ENCODE measurements around the gene SGMS2. TPM values are rescaled to one million over a fixed set of nuclear protein-coding genes. Genes with fewer than 3 reads are reported as not detected.

Gene SGMS2
- total and polyA plus RNA-seq, 2 donors (not counting 1 experiment from before 2014, with no cell fraction given) = 0.12 TPM; not detected in 1

- Histone ChIP-seq H4K20me1 (ENCODE audit: control insufficient read depth, insufficient read depth, low read length, poor library complexity, severe bottlenecking) (no peaks in the 10 kb centered on the region), H3K4me2 (replicated peaks; ENCODE audit: low read depth, low read length, poor library complexity, severe bottlenecking) (no peak overlapping the region), H3K4me1 (ENCODE audit: control insufficient read depth in 2 of 2, insufficient read depth in 2 of 2, low read length in 2 of 2) (no peaks in the 10 kb centered on the region), H3K36me3 (replicated peaks in 1 of 2; ENCODE audit: control extremely low read depth in 1 of 2, control insufficient read depth in 1 of 2, extremely low read depth in 1 of 2, insufficient read depth in 2 of 2, low read length in 1 of 2) (no peaks in the 10 kb centered on the region), H2AFZ (ENCODE audit: insufficient read depth, low read depth, low read length, poor library complexity, severe bottlenecking) (no peak overlapping the region), H3K9me3 (ENCODE audit: control extremely low read depth in 1 of 3, control insufficient read depth in 2 of 3, insufficient read depth in 1 of 3, low read length in 2 of 3) (no peaks in the 10 kb centered on the region), H3K9ac (ENCODE audit: low read length) (no peak overlapping the region), H3K27ac (ENCODE audit: low read length in 2 of 2) (no peak overlapping the region), H3K79me2 (ENCODE audit: control insufficient read depth, insufficient read depth, low read length) (no peaks in the 10 kb centered on the region), H3K27me3 (replicated peaks in 1 of 4; ENCODE audit: control extremely low read depth in 1 of 4, control insufficient read depth in 3 of 4, insufficient read depth in 4 of 4, low read length in 3 of 4) (no peaks in the 10 kb centered on the region), H3K4me3 (ENCODE audit: control extremely low read depth in 1 of 5, extremely low read depth in 1 of 5, insufficient read depth in 1 of 5, low read depth in 2 of 5, low read length in 4 of 5) (no peak overlapping the region)
- ChIA-PET POLR2A (no interaction called here), CTCF (no interaction called here)
- no peak overlapping the region for H3K4me3 Mint-ChIP-seq
- peaks cover 31% of the 10 kb centered on the region for H3K27me3 Mint-ChIP-seq
- TF ChIP-seq CTCF (IDR thresholded peaks at IDR 0.05) = no peak
- no peak for TF ChIP-seq EZH2 (IDR thresholded peaks at IDR 0.05; ENCODE audit: borderline replicate concordance, insufficient read depth, low read depth, low read length, poor library complexity, severe bottlenecking)
- intact Hi-C loops (cut with micrococcal nuclease) = no loop called here
- ATAC-seq (ENCODE audit: low read depth) (no peak), DNase-seq (no peak)
- no peaks in the 10 kb centered on the region for H3K4me1 Mint-ChIP-seq
- no peaks in the 10 kb centered on the region for H3K9me3 Mint-ChIP-seq (ENCODE audit: insufficient read depth)
- no peak overlapping the region for H3K27ac Mint-ChIP-seq
These were observed 73.1 kb downstream of the SGMS2 start for GRCh38 chr4:107897823-107898222.

GRCh38 chr4:107900067-107900466 is 75.3 kb downstream of the SGMS2 start:
- DNase-seq = no peak
- no peaks in the 10 kb centered on the region for H3K27me3 ChIP-seq (replicated peaks in 1 of 4; ENCODE audit: control extremely low read depth in 1 of 4, control insufficient read depth in 3 of 4, insufficient read depth in 4 of 4, low read length in 3 of 4)
- no peak for ATAC-seq (ENCODE audit: low read depth)
- Mint-ChIP-seq H3K4me1 (no peaks in the 10 kb centered on the region), H3K4me3 (no peak overlapping the region), H3K9me3 (ENCODE audit: insufficient read depth) (no peaks in the 10 kb centered on the region), H3K27me3 (peaks cover 35% of the 10 kb centered on the region), H3K27ac (no peak overlapping the region)
- no peak overlapping the region for H3K27ac ChIP-seq (ENCODE audit: low read length in 2 of 2)
- CTCF ChIA-PET = no interaction called here
- POLR2A ChIA-PET = no interaction called here
- no peaks in the 10 kb centered on the region for H3K9me3 ChIP-seq (ENCODE audit: control extremely low read depth in 1 of 3, control insufficient read depth in 2 of 3, insufficient read depth in 1 of 3, low read length in 2 of 3)
- H3K79me2 ChIP-seq (ENCODE audit: control insufficient read depth, insufficient read depth, low read length) = no peaks in the 10 kb centered on the region
- H2AFZ ChIP-seq (ENCODE audit: insufficient read depth, low read depth, low read length, poor library complexity, severe bottlenecking) = no peak overlapping the region
- TF ChIP-seq EZH2 (IDR thresholded peaks at IDR 0.05; ENCODE audit: borderline replicate concordance, insufficient read depth, low read depth, low read length, poor library complexity, severe bottlenecking) (no peak), CTCF (IDR thresholded peaks at IDR 0.05) (no peak)
- 82% methylated on average over 4 of the region's 4 CpGs for WGBS (ENCODE audit: insufficient coverage)
- H3K4me2 ChIP-seq (replicated peaks; ENCODE audit: low read depth, low read length, poor library complexity, severe bottlenecking) = no peak overlapping the region
- no peaks in the 10 kb centered on the region for H3K36me3 ChIP-seq (replicated peaks in 1 of 2; ENCODE audit: control extremely low read depth in 1 of 2, control insufficient read depth in 1 of 2, extremely low read depth in 1 of 2, insufficient read depth in 2 of 2, low read length in 1 of 2)
- H3K9ac ChIP-seq (ENCODE audit: low read length) = no peak overlapping the region
- no peak overlapping the region for H3K4me3 ChIP-seq (ENCODE audit: control extremely low read depth in 1 of 5, extremely low read depth in 1 of 5, insufficient read depth in 1 of 5, low read depth in 2 of 5, low read length in 4 of 5)
- no peaks in the 10 kb centered on the region for H3K4me1 ChIP-seq (ENCODE audit: control insufficient read depth in 2 of 2, insufficient read depth in 2 of 2, low read length in 2 of 2)
- no peaks in the 10 kb centered on the region for H4K20me1 ChIP-seq (ENCODE audit: control insufficient read depth, insufficient read depth, low read length, poor library complexity, severe bottlenecking)
- intact Hi-C loops (cut with micrococcal nuclease) = no loop called here

Measured in B cell (primary cell).